Peyer's patch (tissue), 4 donors: ENCODE results near the gene TRERF1. TPM values are rescaled to one million over a fixed set of nuclear protein-coding genes. Genes with fewer than 3 reads are reported as not detected.
"Not testable (repeated sequence)": the region's sequence is repeated elsewhere in the genome, so short reads cannot be mapped to it uniquely, and the experiment has no call there.

Experiments used
- DNase-seq, 3 donors: peaks; one replicate each; pipeline ENCODE4 v3.0.0-alpha.2; 2017 to 2019
- H3K27ac ChIP-seq, 4 donors: fragments of 200-600 bp; sonication (generic); one replicate each; pipeline ENCODE4 v1.5.1; 2016 to 2019
- H3K27me3 ChIP-seq, 2 donors: fragments of 200-600 bp; sonication (generic); one replicate each; pipeline ENCODE4 v1.5.1; 2019
- H3K36me3 ChIP-seq, 3 donors: fragments of 200-600 bp; sonication (generic); one replicate each; pipeline ENCODE4 v1.5.1; 2016 to 2019
- H3K4me1 ChIP-seq, 4 donors: fragments of 200-600 bp; sonication (generic); one replicate each; pipeline ENCODE4 v1.5.1; 2016 to 2019
- H3K4me3 ChIP-seq, 4 donors: fragments of 200-600 bp; sonication (generic); 1 replicate in 3 of 4; 2 replicates in 1 of 4; pipeline ENCODE4 v1.5.1; 2016 to 2019; ENCODE audit warnings: mild to moderate bottlenecking in 1 of 4
- H3K9me3 ChIP-seq, 4 donors: fragments of 200-600 bp; sonication (generic); one replicate each; pipeline ENCODE4 v1.5.1; 2016 to 2019; ENCODE audit warnings: mild to moderate bottlenecking in 1 of 4
- CTCF ChIP-seq, 6 experiments: fragments of 450-650 bp in 4 of 6; fragments of 200-600 bp in 2 of 6; sonication (generic) in 1 of 6; IDR thresholded peaks; one replicate each; pipeline ENCODE4 v1.5.1; 2017 to 2019; ENCODE audit warnings: antibody characterized with exemption in 6 of 6, mild to moderate bottlenecking in 3 of 6, moderate library complexity in 1 of 6
- POLR2A ChIP-seq, 2 donors: fragments of 450-650 bp; IDR thresholded peaks; one replicate each; pipeline ENCODE4 v1.5.1; 2017; ENCODE audit warnings: antibody characterized with exemption in 2 of 2, mild to moderate bottlenecking in 2 of 2, moderate library complexity in 2 of 2
- total RNA-seq, 4 donors: library from RNA; depleted of rRNA; stranded (reverse); fragments of >200 nt; gene quantifications; one replicate each; pipeline ENCODE4 v1.1.0, GENCODE V29; 2016

Gene TRERF1
- total RNA-seq, 4 donors from 2014 or later: 4.6 to 28.1 (median 8.5) TPM

GRCh38 chr6:42195415-42195814 lies 256.3 kb downstream of the TRERF1 start:
- DNase-seq: no peak
- H3K36me3 ChIP-seq: no peaks in the 10 kb centered on the region
- H3K4me3 ChIP-seq: no peak overlapping the region
- no peak overlapping the region for H3K27ac ChIP-seq
- H3K27me3 ChIP-seq: no peaks in the 10 kb centered on the region
- no peak for TF ChIP-seq POLR2A (IDR thresholded peaks at IDR 0.05)
- no peak for TF ChIP-seq CTCF (IDR thresholded peaks at IDR 0.05)
- no peaks in the 10 kb centered on the region for H3K9me3 ChIP-seq
- peaks cover 0 to 5% (median 0%) of the 10 kb centered on the region in 4 donors for H3K4me1 ChIP-seq

GRCh38 chr6:42194056-42194455 lies 257.7 kb downstream of the TRERF1 start:
- peaks cover 0 to 5% (median 0%) of the 10 kb centered on the region in 4 donors for H3K4me1 ChIP-seq
- no peak for DNase-seq
- no peak overlapping the region for H3K4me3 ChIP-seq
- H3K36me3 ChIP-seq: no peaks in the 10 kb centered on the region
- no peaks in the 10 kb centered on the region for H3K27me3 ChIP-seq
- TF ChIP-seq CTCF (IDR thresholded peaks at IDR 0.05) (no peak), POLR2A (IDR thresholded peaks at IDR 0.05) (no peak)
- H3K27ac ChIP-seq: no peak overlapping the region
- H3K9me3 ChIP-seq: no peaks in the 10 kb centered on the region

GRCh38 chr6:42193491-42193894 lies 258.2 kb downstream of the TRERF1 start:
- DNase-seq: no peak

GRCh38 chr6:42192385-42192784 lies 259.3 kb downstream of the TRERF1 start:
- not testable (repeated sequence) for H3K9me3 ChIP-seq, H3K36me3 ChIP-seq, H3K27ac ChIP-seq, H3K4me1 ChIP-seq, DNase-seq, H3K27me3 ChIP-seq, H3K4me3 ChIP-seq

More at GRCh38 chr6:42193491-42193894, 258.2 kb downstream of the TRERF1 start:
- H3K4me3 ChIP-seq: no peak overlapping the region
- no peaks in the 10 kb centered on the region for H3K9me3 ChIP-seq
- TF ChIP-seq CTCF (IDR thresholded peaks at IDR 0.05): no peak
- no peak for TF ChIP-seq POLR2A (IDR thresholded peaks at IDR 0.05)
- no peaks in the 10 kb centered on the region for H3K36me3 ChIP-seq
- no peak overlapping the region for H3K27ac ChIP-seq
- H3K4me1 ChIP-seq: peaks cover 0 to 5% (median 0%) of the 10 kb centered on the region in 4 donors
- H3K27me3 ChIP-seq: no peaks in the 10 kb centered on the region

- Histone ChIP-seq H3K36me3 (no peaks in the 10 kb centered on the region), H3K27ac (no peak overlapping the region), H3K4me3 (no peak overlapping the region), H3K9me3 (no peaks in the 10 kb centered on the region), H3K4me1 (no peaks in the 10 kb centered on the region), H3K27me3 (no peaks in the 10 kb centered on the region)
- DNase-seq: no peak
- TF ChIP-seq CTCF (IDR thresholded peaks at IDR 0.05) (no peak), POLR2A (IDR thresholded peaks at IDR 0.05) (no peak)
Observed at GRCh38 chr6:42190554-42191183, 261.1 kb downstream of the TRERF1 start.

- no peak for DNase-seq
- Histone ChIP-seq H3K36me3 (no peaks in the 10 kb centered on the region), H3K27me3 (no peaks in the 10 kb centered on the region), H3K27ac (no peak overlapping the region), H3K4me3 (no peak overlapping the region), H3K4me1 (no peaks in the 10 kb centered on the region), H3K9me3 (no peaks in the 10 kb centered on the region)
- TF ChIP-seq CTCF (IDR thresholded peaks at IDR 0.05) (no peak), POLR2A (IDR thresholded peaks at IDR 0.05) (no peak)
Observed at GRCh38 chr6:42188406-42188805, 263.3 kb downstream of the TRERF1 start.
